HG03460 (cell line): ENCODE data around the gene MAPRE2.
A peak's percentile ranks its signal among the peaks of the same experiment; 100 is the strongest.

ENCODE experiments used
- ATAC-seq: cut with Tn5 transposase; IDR thresholded peaks from one replicate; pipeline ENCODE4 v1.9.1; 2021; ENCODE audit not compliant: unreplicated experiment

The MAPRE2 gene

DNA sequence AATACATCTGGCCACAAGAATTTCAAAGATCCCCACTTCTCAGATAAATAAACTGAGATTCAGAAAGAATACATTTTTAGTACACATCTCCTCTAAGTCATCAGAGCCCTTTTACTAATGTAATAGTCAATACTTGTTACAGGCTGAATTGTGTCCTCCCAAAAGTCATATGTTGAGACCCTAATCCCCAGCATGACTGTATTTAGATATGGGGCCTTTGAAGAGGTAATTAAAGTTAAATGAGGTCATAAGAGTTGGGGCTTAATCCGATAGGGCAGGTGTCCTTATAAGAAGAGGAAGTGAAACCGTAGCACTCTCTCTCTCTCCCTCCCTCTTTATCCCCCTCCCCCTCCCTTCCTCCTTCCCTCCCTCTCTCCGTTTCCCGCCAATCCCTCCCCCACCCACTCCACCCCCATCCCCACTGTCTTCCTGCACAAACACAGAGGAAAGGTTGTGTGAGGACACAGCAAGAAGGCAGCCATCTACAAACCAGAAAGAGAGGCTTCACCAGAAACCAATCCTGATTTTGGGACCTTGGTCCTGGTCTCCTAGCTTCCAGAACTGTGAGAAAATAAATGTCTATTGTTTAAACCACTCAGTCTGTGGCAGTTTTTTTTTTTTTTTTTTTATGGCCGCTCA lies 133.0 kb downstream of the MAPRE2 start:
- peak; percentile 82 for ATAC-seq

DNA sequence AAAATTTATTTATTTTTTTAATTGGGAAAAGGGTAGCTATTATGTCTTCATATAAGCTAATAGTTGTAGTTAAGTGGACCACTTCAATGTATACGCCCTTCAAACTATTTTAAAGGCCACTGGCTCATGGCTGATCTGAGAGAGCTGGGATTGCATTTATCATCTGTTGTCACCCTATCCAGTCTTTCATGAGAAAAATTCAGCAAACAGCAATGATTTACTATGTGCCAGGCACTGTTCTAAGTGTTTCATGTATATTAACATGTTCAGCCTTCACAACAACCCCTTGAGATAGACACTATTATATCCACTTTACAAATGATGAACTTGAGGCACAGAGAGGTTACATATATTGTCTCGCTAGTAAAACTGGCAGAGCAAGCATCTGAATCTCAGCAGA lies 133.5 kb downstream of the MAPRE2 start:
- ATAC-seq, result no peak

DNA sequence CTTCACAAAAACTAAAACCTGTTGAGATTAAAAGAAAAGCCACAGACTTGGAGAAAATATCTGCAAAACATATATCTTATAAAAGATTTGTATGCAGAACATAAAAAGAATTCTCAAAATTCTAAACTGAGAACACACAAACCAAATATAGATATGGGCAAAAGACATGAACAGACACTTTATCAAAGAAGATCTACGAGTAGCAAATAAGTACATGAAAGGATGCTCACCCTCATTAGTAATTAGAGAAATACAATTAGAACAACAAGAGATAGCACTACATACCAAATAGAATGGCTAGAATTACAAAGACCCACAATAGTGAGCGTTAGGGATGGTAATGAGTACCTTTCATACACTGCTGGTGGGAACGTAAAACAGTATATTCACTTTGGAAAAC lies 135.7 kb downstream of the MAPRE2 start:
- no peak for ATAC-seq

DNA sequence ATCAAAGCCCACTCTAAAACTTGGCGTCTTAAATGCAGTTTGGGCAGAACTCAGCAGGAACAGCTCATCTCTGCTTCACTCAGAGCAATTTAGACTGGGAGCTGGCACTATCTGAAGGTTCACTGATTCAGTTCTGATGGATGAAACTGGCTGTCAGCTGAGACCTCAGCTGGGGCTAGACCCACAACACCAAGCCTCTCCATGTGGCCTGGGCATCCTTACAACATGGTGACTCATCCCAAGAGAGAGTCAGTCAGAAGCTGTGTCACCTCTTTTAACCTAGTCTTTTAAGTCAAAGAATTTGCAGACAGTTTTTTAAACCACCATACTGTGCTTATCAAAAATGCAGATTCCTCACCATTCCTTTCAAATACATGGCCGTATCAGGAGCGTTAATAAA lies 137.0 kb downstream of the MAPRE2 start:
- ATAC-seq, result no peak

DNA sequence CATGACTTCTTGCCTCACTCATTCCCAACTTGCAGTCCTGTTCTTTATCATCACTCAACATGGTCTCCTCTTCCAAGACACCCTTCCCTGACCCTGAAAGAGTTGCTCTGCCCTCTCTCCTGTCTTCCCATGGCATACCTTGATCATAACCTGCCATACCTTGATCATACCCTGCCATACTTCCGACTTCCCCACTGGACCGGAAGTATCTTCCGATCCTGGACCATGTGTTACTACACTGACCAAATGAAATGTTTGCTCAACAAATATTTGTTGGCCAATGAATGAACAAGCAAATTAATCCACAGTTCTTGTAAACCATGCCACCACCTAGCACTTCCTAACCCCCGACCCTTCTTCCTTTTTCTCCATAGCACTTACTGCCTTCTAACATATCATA lies 138.7 kb downstream of the MAPRE2 start:
- ATAC-seq, result no peak

DNA sequence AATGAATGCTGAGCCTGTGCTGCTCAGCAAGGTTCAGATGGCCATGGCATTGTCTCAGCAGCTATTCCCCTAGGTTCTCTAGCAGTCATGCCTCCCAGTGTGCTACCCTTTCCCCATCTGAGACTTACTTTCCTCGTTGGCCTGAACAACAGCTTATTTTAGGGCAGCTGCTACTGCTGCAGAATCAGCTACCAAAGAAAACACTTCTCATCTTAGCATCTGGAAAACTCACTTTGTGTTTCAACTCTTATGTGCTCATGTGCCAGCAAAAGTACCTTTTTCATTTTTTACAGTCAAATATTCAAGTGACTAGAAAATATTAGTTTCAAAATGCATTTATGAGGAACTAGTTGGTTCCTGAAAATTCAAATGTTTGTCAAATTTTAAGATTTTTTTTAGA lies 139.2 kb downstream of the MAPRE2 start:
- no peak for ATAC-seq

DNA sequence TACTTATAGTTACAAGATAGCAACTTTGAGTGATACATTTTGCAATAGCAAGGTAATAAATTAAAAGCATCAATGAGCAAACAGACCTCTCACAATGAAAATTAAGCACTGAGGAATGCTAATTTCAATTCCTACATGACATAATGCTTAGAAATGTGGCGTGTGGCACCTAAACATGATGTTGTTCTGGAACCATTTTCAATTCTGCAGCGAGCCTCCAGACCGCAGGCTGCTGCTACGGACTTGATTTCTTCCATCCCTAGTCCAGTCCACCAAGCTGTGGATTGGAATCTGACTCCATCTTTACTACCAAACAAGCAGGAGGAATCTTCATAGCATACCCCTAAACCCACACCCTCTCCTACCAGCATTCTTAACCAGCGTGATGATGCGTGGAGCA lies 140.9 kb downstream of the MAPRE2 start:
- no peak for ATAC-seq

DNA sequence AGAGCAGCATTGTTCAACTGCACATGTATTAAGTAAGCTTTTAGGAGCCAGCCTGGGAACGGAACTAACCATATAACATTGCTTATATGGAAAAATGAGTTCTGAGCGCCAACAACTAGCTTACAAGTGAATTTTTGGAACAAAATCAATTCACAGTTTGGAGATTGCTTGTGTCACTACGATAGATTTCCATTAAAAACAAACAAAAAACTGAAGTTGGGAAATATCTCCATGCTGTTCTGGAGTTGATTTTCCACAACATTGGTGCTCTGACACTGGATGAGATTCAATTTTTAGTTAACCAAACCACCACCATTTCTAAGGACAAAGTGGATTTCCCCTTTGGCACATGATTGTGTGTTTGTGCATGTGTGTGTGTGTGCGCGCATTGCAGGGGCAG lies 142.7 kb downstream of the MAPRE2 start:
- ATAC-seq, result no peak

DNA sequence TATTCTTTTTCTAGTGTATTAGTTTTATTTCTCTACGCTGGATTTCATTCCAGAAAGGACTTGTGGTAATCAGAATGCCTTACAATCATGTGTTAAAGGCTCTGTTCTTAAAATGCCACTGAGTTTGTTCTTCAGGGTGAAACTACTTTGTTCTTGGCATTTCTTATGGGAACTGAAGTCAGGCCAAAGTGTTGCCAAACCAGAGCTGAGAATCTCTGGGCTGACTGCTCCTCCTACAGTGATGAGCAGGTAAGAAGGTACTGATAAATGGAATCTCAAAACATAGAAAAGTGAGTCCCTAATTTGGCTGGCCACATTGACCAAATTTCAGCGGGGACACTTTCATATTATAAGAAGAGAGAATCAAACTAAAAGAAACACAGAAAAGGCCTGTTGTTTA lies 144.6 kb downstream of the MAPRE2 start:
- ATAC-seq, result no peak

DNA sequence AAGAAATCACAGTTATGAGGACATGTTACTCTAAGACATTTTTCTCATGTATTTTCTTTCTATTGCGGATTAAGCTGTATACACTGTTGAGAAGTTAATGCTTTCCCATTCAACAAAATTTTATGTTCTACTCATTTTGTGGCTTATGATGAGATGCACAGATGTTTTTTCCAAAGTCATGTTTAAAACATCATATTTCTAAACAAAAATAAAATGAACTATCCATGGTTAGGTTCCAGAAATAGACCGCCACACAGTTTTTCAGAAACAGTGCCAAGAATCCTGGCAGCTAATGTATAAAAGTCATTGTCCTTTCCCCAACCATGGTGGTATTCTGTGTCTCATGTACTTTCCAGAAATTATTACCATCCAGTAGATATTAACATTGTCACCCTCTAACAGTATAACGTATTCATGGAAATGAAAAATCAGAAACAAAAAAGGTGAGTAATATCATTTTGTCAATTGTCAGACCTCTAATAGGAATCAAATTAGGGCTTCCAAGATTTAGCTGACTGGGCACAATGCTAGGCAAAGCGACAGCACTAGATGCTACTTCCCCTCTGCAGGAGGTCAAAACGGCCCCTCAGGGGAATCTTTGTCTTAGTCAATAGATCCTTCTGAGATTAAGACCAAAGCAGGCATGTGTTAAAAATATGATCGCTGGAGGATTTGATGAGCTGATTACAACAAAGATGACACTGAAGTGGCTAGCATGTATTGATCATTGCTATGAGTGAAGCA lies 145.2 kb downstream of the MAPRE2 start:
- no peak for ATAC-seq

DNA sequence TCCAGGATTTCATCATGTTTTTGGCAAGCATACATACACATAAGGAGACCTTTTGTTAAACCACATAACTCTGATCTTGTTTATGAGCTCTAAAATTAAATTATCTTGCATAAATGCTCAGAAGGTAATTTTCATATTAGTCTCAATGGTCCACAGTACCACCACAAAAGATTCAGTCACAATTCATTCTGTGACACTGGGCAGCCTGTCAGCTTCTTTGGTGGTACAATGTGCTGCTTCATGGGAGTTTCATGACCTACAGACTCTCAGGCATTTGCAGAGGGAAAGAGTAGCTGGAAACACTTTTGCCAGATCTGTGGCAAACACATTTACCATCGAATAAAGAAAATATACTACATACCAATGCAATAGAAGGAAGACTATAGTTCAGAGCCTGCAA lies 148.3 kb downstream of the MAPRE2 start:
- no peak for ATAC-seq

DNA sequence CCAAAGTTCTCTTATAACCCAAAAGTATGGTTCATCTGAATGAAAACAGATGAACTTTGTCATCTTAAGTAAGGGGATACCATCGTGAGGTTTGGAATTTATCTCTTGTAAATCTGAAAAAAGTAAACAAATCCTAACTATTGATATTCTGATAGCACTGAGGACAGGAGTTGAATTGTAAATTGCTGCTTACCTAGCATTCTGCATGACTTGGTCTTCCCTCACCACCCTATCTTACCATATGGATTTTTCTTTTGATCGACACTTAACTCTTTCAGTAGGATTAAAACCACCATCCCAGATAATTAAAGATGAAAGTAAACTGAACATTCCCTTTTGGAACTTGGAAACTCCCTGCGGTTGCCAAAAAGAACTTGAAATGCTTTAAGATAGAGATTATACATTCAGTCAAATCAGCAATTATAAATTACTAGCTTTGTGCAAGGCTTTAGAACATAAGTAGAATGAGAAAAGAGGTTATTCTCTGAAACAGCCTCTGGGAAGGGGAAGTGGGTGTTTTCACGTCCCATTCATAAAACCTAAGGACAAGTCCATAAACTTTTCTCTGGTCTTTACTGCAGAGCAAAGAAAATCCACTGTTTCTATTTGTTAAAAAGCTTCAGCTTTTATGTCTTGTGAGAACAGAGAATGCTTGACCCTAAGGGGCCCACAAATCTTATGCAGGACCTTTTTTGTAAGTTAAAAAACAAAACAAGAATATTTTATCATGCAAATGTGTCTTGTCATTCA lies 149.9 kb downstream of the MAPRE2 start:
- ATAC-seq, result no peak

DNA sequence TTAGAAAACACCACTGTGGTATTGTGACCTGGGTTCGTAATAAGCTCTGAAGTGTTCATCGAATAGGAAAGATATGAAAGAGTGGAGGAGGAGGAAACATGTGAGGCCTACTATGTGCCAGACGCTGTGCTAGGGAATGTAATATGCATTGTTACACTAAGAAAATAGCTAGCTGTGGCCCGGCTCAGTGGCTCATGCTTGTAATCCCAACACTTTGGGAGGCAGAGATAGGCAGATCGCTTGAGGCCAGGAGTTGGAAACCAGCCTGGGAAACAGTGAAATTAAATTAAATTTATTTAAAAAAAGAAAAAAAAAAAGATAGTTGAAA lies 150.4 kb downstream of the MAPRE2 start:
- no peak for ATAC-seq

DNA sequence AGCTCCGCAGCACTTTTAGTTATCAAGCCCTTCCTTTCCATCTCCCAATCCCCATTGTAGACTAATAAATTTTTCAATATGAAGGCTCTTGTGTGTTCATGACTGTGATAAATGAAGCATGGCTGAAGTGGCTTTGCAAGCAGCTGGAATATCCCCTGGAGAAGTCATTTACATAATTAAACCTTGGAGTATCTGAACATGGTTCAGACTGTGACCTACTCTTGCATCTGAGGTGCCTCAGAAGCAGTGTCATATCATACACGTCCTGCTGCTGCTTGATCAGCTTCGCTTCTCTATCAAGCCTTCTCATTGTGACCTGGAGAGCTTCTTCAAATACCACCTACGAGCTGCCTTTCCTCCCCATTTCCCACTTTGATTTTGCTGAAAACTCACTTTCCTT lies 151.2 kb downstream of the MAPRE2 start:
- ATAC-seq, result no peak
